ENCODE data around the gene PAM.
"Not testable (repeated sequence)": the region's sequence is repeated elsewhere in the genome, so short reads cannot be mapped to it uniquely, and the experiment has no call there.

Gene PAM

GRCh38 chr5:103041071-103041676 lies 286.1 kb downstream of the PAM start:
- Histone ChIP-seq H3K27me3 (no peaks in the 10 kb centered on the region), H3K27ac (no peak overlapping the region), H3K4me3 (no peak overlapping the region), H3K9me3 (replicated peaks in 1 of 11) (no peaks in the 10 kb centered on the region), H4K20me1 (no peaks in the 10 kb centered on the region), H3K4me1 (no peaks in the 10 kb centered on the region), H3K4me2 (no peak overlapping the region), H3K36me3 (no peaks in the 10 kb centered on the region), H3K9ac (no peak overlapping the region)
- TF ChIP-seq Cebpa-rat (IDR thresholded peaks at IDR 0.05): no peak

- H3K4me2 ChIP-seq; H3K4me3 ChIP-seq; H3K27ac ChIP-seq; H3K36me3 ChIP-seq; H4K20me1 ChIP-seq; H3K27me3 ChIP-seq; H3K4me1 ChIP-seq; H3K9me3 ChIP-seq (replicated peaks in 1 of 11); H3K9ac ChIP-seq: not testable (repeated sequence)
Measured at GRCh38 chr5:103046706-103047105, 291.6 kb downstream of the PAM start.

GRCh38 chr5:103057208-103058130 lies 302.4 kb downstream of the PAM start:
- no peaks in the 10 kb centered on the region for H3K36me3 ChIP-seq
- H3K27ac ChIP-seq: no peak overlapping the region
- no peaks in the 10 kb centered on the region for H3K27me3 ChIP-seq
- no peak overlapping the region for H3K4me2 ChIP-seq
- H3K9me3 ChIP-seq (replicated peaks in 1 of 11): peaks cover 0 to 11% (median 4%) of the 10 kb centered on the region in 11 experiments; a peak in 8 of 22 replicates
- no peak overlapping the region for H3K4me3 ChIP-seq
- TF ChIP-seq Cebpa-rat (IDR thresholded peaks at IDR 0.05): no peak
- H4K20me1 ChIP-seq: no peaks in the 10 kb centered on the region
- no peaks in the 10 kb centered on the region for H3K4me1 ChIP-seq
- no peak overlapping the region for H3K9ac ChIP-seq

- H3K27me3 ChIP-seq: no peaks in the 10 kb centered on the region
- H3K9me3 ChIP-seq (replicated peaks in 1 of 11): peaks cover 0 to 11% (median 4%) of the 10 kb centered on the region in 11 experiments; a peak in 8 of 22 replicates
- no peaks in the 10 kb centered on the region for H3K36me3 ChIP-seq
- H3K27ac ChIP-seq: no peak overlapping the region
- H3K4me3 ChIP-seq: no peak overlapping the region
- no peak for TF ChIP-seq Cebpa-rat (IDR thresholded peaks at IDR 0.05)
- H4K20me1 ChIP-seq: no peaks in the 10 kb centered on the region
- H3K9ac ChIP-seq: no peak overlapping the region
- H3K4me2 ChIP-seq: no peak overlapping the region
- no peaks in the 10 kb centered on the region for H3K4me1 ChIP-seq
Measured at GRCh38 chr5:103059525-103059924, 304.4 kb downstream of the PAM start.

GRCh38 chr5:103060424-103060954 lies 305.4 kb downstream of the PAM start:
- Histone ChIP-seq H3K4me1 (no peaks in the 10 kb centered on the region), H3K4me3 (no peak overlapping the region), H3K27ac (no peak overlapping the region)

GRCh38 chr5:103066326-103066725 lies 311.2 kb downstream of the PAM start:
- H3K9me3 ChIP-seq (replicated peaks in 1 of 11): no peaks in the 10 kb centered on the region
- H3K36me3 ChIP-seq: no peaks in the 10 kb centered on the region
- H3K4me2 ChIP-seq: no peak overlapping the region
- no peak for TF ChIP-seq Cebpa-rat (IDR thresholded peaks at IDR 0.05)
- H3K27ac ChIP-seq: no peak overlapping the region
- no peaks in the 10 kb centered on the region for H3K27me3 ChIP-seq
- no peak overlapping the region for H3K9ac ChIP-seq
- no peaks in the 10 kb centered on the region for H4K20me1 ChIP-seq
- H3K4me3 ChIP-seq: no peak overlapping the region
- no peaks in the 10 kb centered on the region for H3K4me1 ChIP-seq

More at GRCh38 chr5:103060424-103060954, 305.4 kb downstream of the PAM start:
- Histone ChIP-seq H3K4me2 (no peak overlapping the region), H3K36me3 (no peaks in the 10 kb centered on the region), H3K9me3 (replicated peaks in 1 of 11) (peaks cover 0 to 11% (median 3%) of the 10 kb centered on the region in 11 experiments; a peak in 8 of 22 replicates), H3K9ac (no peak overlapping the region), H4K20me1 (no peaks in the 10 kb centered on the region), H3K27me3 (no peaks in the 10 kb centered on the region)
- no peak for TF ChIP-seq Cebpa-rat (IDR thresholded peaks at IDR 0.05)

- H3K27ac ChIP-seq, H3K4me2 ChIP-seq, H3K36me3 ChIP-seq, H3K4me1 ChIP-seq, H3K9ac ChIP-seq, H3K27me3 ChIP-seq, H3K4me3 ChIP-seq, H4K20me1 ChIP-seq: not testable (repeated sequence)
- peaks cover 47 to 64% (median 59%) of the 10 kb centered on the region in 11 experiments for H3K9me3 ChIP-seq (replicated peaks in 1 of 11)
Measured at GRCh38 chr5:103073500-103073899, 318.4 kb downstream of the PAM start.

- no peak for TF ChIP-seq Cebpa-rat (IDR thresholded peaks at IDR 0.05)
- Histone ChIP-seq H3K4me3 (no peak overlapping the region), H3K27me3 (no peaks in the 10 kb centered on the region), H3K36me3 (no peaks in the 10 kb centered on the region), H3K4me2 (no peak overlapping the region), H3K4me1 (no peaks in the 10 kb centered on the region), H3K9ac (no peak overlapping the region), H3K27ac (no peak overlapping the region), H4K20me1 (no peaks in the 10 kb centered on the region), H3K9me3 (replicated peaks in 1 of 11) (peaks cover 62 to 83% (median 79%) of the 10 kb centered on the region in 11 experiments)
Measured at GRCh38 chr5:103075442-103075841, 320.3 kb downstream of the PAM start.

Data from BLaER1 treated with 17β-estradiol and CSF1 and Interleukin-3, amounts not matched to agents 10 nM and 100 nM (cell line).